Osteoblast (primary cell): ENCODE data around the gene ZSWIM5. TPM values are rescaled to one million over a fixed set of nuclear protein-coding genes. Genes with fewer than 3 reads are reported as not detected.

Experiments
- DNase-seq: peaks from one replicate; pipeline ENCODE4 v3.0.0; 2011; ENCODE audit warnings: low spot score, mixed read lengths; ENCODE audit not compliant: insufficient read length; ENCODE audit errors: missing footprints
- H2AFZ ChIP-seq: 2 replicates; pipeline ENCODE4 v1.6.0; 2011; ENCODE audit warnings: mild to moderate bottlenecking, low read length
- H3K27ac ChIP-seq: 2 replicates; pipeline ENCODE4 v1.5.1; 2011; ENCODE audit warnings: mild to moderate bottlenecking, low read depth, low read length, moderate library complexity
- H3K27me3 ChIP-seq: 2 replicates; pipeline ENCODE4 v1.6.0; 2012; ENCODE audit warnings: mild to moderate bottlenecking, control low read depth, inconsistent platforms, low read length, moderate library complexity; ENCODE audit not compliant: insufficient read depth
- H3K36me3 ChIP-seq: 2 replicates; pipeline ENCODE4 v1.5.1; 2011; ENCODE audit warnings: mild to moderate bottlenecking, low read length, control low read depth, moderate library complexity; ENCODE audit not compliant: insufficient read depth
- H3K4me1 ChIP-seq: 2 replicates; pipeline ENCODE4 v1.5.1; 2011; ENCODE audit warnings: mild to moderate bottlenecking, low read length, control low read depth, moderate library complexity; ENCODE audit not compliant: insufficient read depth
- H3K4me2 ChIP-seq: 2 replicates; pipeline ENCODE4 v1.6.0; 2011; ENCODE audit warnings: mild to moderate bottlenecking, low read length; ENCODE audit not compliant: insufficient read depth
- H3K4me3 ChIP-seq: fragments of 200-600 bp; sonication (generic); 3 replicates; pipeline ENCODE4 v1.5.1; 2012; ENCODE audit warnings: mild to moderate bottlenecking, low read length, inconsistent platforms; ENCODE audit not compliant: insufficient read depth
- H3K79me2 ChIP-seq: 2 replicates; pipeline ENCODE4 v1.6.0; 2012; ENCODE audit warnings: mild to moderate bottlenecking, low read length, control low read depth, inconsistent platforms; ENCODE audit not compliant: insufficient read depth
- H3K9me3 ChIP-seq: 2 replicates; pipeline ENCODE4 v1.5.1; 2011; ENCODE audit warnings: low read depth, low read length, control low read depth
- H4K20me1 ChIP-seq: 2 replicates; pipeline ENCODE4 v1.6.0; 2012; ENCODE audit warnings: mild to moderate bottlenecking, low read length, control low read depth; ENCODE audit not compliant: insufficient read depth
- total RNA-seq: library from RNA; depleted of rRNA; stranded (reverse); fragments of >200 nt; gene quantifications from 2 replicates; pipeline ENCODE4 v1.2.3, GENCODE V29; 2012
- TF ChIP-seq, protein P1 (sequence below): IDR thresholded peaks from 2 replicates; pipeline ENCODE4 v1.5.1; 2011; ENCODE audit warnings: mild to moderate bottlenecking, low read depth, low read length, moderate library complexity; ENCODE audit errors: extremely low read depth

ZSWIM5 gene
- total RNA-seq, 1 donor, result 0.36 TPM

DNA sequence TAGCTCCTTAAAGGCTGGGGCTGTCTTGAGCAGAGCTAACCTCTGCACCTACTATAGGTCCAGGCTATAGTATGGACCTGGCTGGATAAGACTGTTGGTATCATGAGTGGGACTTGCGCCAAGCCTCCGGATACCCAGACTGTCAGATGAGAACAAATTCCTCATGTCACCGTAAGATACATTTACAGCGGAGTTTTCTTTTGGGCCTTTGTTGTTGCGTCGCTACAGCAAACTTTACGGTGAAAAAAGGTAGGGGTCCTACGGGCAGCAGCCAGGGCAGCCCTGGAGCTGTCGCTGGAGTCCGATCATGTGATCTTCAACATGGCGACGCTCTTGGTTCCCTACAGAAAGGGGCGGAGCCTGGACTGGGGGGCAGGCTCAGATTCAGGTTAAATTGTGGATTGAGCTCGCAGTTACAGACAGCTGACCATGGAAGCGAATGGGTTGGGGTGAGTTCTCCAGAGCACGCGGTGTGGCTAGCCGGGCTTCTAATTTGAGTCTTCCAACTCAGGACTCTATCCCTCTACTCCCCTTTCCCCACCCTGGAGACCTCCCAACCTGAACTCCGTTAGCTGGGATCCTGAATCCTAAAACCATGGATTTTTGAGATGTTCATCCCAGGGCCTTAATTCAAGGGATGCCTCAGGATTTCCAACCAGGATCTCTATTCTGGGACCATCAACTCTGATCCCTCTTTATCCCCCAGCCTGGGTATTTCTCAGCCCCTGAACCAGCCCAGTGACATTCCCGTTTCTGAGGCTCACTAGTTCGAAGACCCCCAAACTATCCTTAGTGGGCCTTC lies 194.4 kb downstream of the ZSWIM5 start, which contains the start of gene UROD:
Gene UROD (plus strand): TSS at position 418 of the 802 bp plus-strand sequence. CDS start 12 bp downstream, at position 430.
- Histone ChIP-seq H2AFZ (peak within 1 kb of the TSS; percentile 91), H3K27ac (peak within 1 kb of the TSS; percentile 67), H3K4me2 (peak within 1 kb of the TSS; percentile 98), H3K4me3 (peak within 1 kb of the TSS; percentile 81), H3K9me3 (no peaks in the 10 kb centered on the region), H3K79me2 (peaks cover 46% of the 10 kb centered on the region), H3K4me1 (peaks cover 33% of the 10 kb centered on the region), H3K27me3 (no peaks in the 10 kb centered on the region), H3K36me3 (peaks cover 40% of the 10 kb centered on the region), H4K20me1 (peaks cover 14% of the 10 kb centered on the region)
- TF ChIP-seq, protein P1, sequence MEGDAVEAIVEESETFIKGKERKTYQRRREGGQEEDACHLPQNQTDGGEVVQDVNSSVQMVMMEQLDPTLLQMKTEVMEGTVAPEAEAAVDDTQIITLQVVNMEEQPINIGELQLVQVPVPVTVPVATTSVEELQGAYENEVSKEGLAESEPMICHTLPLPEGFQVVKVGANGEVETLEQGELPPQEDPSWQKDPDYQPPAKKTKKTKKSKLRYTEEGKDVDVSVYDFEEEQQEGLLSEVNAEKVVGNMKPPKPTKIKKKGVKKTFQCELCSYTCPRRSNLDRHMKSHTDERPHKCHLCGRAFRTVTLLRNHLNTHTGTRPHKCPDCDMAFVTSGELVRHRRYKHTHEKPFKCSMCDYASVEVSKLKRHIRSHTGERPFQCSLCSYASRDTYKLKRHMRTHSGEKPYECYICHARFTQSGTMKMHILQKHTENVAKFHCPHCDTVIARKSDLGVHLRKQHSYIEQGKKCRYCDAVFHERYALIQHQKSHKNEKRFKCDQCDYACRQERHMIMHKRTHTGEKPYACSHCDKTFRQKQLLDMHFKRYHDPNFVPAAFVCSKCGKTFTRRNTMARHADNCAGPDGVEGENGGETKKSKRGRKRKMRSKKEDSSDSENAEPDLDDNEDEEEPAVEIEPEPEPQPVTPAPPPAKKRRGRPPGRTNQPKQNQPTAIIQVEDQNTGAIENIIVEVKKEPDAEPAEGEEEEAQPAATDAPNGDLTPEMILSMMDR, result no peak
- DNase-seq, result peak; percentile 97

DNA sequence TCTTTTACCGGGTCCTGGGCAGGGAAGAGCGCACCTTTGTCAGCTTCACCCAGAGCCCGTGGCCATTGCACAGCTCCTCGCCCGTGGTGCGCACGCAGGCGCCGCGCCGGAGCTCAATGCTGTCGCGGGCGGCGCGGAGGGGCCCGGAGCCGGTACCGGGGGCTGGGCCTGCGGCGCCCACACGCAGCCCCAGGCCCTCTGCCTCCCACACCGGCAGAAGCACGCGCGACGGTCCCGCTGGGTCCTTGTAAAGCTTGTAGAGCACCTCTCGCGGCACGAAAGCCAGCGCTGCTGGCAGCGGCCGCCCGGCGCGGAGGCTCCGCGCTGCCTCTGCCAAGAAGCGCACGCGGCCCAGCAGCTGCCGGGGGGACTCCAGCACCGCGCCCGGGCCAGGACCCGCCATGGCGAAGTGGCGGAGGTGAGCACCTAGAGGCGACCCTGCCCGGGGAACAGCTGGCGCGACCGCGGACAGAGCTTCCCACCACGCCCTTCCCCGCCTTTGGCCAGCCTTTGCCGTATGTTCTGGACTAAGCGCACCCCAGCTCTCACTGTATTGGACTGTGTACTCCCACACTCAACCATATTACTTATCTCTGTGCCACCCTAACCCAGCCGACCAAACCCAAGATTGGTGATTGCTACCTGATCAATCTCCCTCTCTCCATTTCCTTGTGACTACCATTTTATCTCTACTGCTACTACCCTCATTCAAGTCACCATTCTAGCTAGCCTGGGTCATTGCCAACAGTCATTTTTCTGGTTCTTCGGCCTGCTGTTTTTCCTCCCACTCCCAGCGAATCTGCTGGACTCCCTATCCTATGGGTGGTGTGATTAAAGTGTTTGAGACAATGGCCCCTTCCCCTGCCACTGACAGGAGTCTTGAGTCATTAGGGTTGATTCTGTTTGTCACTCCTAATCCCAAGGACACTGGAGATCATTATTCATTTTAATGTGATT lies 195.3 kb downstream of the ZSWIM5 start, which contains the start of gene HECTD3:
Gene HECTD3 (minus strand): TSS at position 470 of the 957 bp plus-strand sequence. CDS start 67 bp downstream, at position 403.
- H3K4me2 ChIP-seq, result peak within 1 kb of the TSS; percentile 98
- H3K79me2 ChIP-seq, result peaks cover 46% of the 10 kb centered on the region
- peaks cover 33% of the 10 kb centered on the region for H3K4me1 ChIP-seq
- H4K20me1 ChIP-seq, result peaks cover 14% of the 10 kb centered on the region
- H3K4me3 ChIP-seq, result peak within 1 kb of the TSS; percentile 81
- no peaks in the 10 kb centered on the region for H3K9me3 ChIP-seq
- H3K36me3 ChIP-seq, result peaks cover 48% of the 10 kb centered on the region
- TF ChIP-seq, protein P1, result no peak
- peak within 1 kb of the TSS; percentile 67 for H3K27ac ChIP-seq
- no peaks in the 10 kb centered on the region for H3K27me3 ChIP-seq
- DNase-seq, result peak; percentile 98
- peak within 1 kb of the TSS; percentile 91 for H2AFZ ChIP-seq

DNA sequence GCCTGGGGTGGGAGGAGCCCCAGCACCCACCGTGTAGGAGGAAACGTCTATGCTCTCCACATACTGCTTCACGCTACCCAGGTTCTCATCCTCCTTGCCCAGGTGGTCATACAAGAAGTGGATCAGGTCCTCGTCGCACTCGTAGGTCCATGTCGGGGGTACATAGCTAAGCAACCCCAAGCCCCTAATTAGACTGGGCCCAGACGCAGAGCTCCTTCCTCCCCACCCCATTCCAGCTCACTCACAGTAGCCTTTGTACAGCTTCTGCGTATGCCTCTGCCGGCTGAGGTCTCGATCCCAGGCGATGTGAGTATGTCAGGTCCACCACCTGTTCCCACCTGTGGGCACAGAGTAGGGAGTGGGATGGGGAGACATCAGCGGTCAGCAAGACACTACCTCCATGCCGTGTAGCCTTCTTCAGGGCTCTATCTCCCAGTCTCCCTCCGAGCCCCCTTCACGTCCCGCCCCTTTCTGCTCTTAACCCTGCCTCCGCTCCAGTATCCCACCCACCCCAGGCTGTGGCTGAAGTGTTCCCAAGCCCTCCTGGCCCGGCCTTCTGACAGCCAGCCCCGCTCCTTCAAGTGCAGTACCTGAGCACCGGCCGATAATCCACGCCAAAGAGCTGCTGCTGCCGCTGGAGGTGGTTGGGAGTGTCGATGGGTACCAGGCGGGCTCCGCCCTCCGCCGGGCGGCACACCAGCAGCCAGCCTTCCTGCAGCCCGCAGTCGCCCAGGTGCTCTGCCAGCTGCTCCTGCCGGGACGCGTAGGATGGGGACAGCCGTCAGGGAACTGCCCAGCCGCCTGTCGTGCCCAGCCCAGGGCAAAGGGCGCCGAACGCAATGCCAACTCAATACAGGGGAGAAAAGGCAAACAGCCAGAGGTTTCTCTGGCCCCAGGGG lies 196.2 kb downstream of the ZSWIM5 start:
- H3K4me3 ChIP-seq, result peak overlapping the region; percentile 81
- TF ChIP-seq, protein P1, result no peak
- peak overlapping the region; percentile 98 for H3K4me2 ChIP-seq
- H4K20me1 ChIP-seq, result peaks cover 14% of the 10 kb centered on the region
- H3K27ac ChIP-seq, result peak overlapping the region; percentile 41
- H3K9me3 ChIP-seq, result no peaks in the 10 kb centered on the region
- H2AFZ ChIP-seq, result peak overlapping the region; percentile 91
- peaks cover 33% of the 10 kb centered on the region for H3K4me1 ChIP-seq
- H3K27me3 ChIP-seq, result no peaks in the 10 kb centered on the region
- H3K79me2 ChIP-seq, result peaks cover 46% of the 10 kb centered on the region
- peak; percentile 80 for DNase-seq
- H3K36me3 ChIP-seq, result peaks cover 51% of the 10 kb centered on the region
